GM12865 (cell line): Measurements from ENCODE around the gene DERL3.

Experiments used
- DNase-seq: peaks from one replicate; pipeline ENCODE4 v3.0.0; 2010; ENCODE audit warnings: low read depth
- H3K4me3 ChIP-seq: 2 replicates; pipeline ENCODE4 v1.5.1; 2011; ENCODE audit warnings: mild to moderate bottlenecking, low read depth, low read length, control low read depth
- CTCF ChIP-seq: IDR thresholded peaks from 2 replicates; pipeline ENCODE4 v1.5.1; 2011; ENCODE audit warnings: low read length, control low read depth, low read depth, inconsistent platforms; ENCODE audit not compliant: insufficient read depth; ENCODE audit errors: missing control alignments

DERL3 gene

GRCh38 chr22:23786752-23787599 lies 51.8 kb downstream of the DERL3 start, which contains the start of gene SMARCB1:
TSS of gene SMARCB1 (plus strand) at chr22:23786966. CDS start at chr22:23787170, 204 bp downstream.
- DNase-seq: peak; percentile 94
- no peak for TF ChIP-seq CTCF

DNA sequence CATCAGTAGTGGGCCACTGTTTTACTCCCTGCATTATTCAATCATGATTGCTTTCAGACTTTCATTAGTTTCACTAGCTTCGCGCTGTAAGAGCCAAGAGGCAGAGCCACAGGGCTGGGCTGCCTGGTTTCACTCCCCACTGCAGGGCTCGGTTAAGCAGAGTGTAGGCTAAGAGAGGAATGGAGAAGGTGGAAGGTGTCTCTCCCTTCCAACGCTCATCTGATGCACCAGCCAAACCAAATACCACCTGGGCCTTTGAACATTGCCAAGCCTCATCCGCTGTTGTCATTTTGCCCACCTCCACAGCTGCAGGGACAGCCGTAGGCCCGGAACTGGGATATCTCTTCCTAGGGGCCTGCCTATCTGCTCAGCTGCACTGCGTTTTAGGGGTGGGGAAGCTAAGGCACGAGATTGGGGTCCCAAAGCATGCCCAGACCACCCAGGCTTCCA lies 52.5 kb downstream of the DERL3 start:
- no peak for DNase-seq
- peak overlapping the region; percentile 86 for H3K4me3 ChIP-seq
- no peak for TF ChIP-seq CTCF

More at GRCh38 chr22:23786752-23787599, 51.8 kb downstream of the DERL3 start, which contains the start of gene SMARCB1:
- peak within 1 kb of the TSS; percentile 86 for H3K4me3 ChIP-seq
